Measurements from ENCODE around the gene SLC47A2.

DNA sequence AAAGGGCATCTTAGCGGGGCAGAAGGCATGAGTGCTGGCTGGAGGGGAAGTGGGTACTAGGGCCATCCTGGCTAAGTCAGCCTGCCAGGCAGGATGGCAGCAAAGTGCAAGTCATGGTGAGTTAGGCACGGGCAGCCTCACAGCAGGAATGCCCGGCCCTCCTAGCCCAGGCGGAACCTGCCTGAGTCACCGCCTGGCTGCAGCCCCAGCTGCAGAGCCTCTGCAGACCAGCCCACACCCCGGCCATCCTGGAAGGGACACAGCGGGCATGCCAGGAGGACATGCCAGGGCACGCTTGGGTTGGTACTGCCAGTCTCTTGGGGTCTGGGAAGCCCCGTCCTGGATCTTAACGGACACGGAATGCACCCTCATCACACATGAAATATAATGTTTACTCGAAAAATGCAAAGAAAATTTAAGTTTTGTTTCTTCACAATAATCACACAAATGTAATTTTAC is 36.7 kb upstream of the SLC47A2 start:
- TF ChIP-seq POLR2AphosphoS5 (IDR thresholded peaks at IDR 0.05; ENCODE audit: low read depth, low read length) (no peak), POU2F2 (IDR thresholded peaks at IDR 0.05; ENCODE audit: low read depth, low read length) (no peak), TAF1 (IDR thresholded peaks at IDR 0.05; ENCODE audit: low read depth, low read length) (no peak)

Measured in GM12891 (cell line).